K562 (cell line): ENCODE data around the gene AFDN. TPM values are rescaled to one million over a fixed set of nuclear protein-coding genes. Genes with fewer than 3 reads are reported as not detected.

Experiments
- ATAC-seq: fragments of 200-7000 bp; cut with Tn5 transposase; 3 replicates; pipeline ENCODE4 v1.9.1; 2020; ENCODE audit warnings: moderate library complexity
- BruUV-seq: library from RNA; stranded (reverse); fragments of 400-500 nt; replicated peaks from 2 replicates; lab custom pipeline; 2021; lab: Mats Ljungman, UMichigan
- CTCF ChIA-PET: fragments of 300-600 bp; formaldehyde crosslinking; extraction: SDS; loops from one replicate; lab custom pipeline; 2021; ENCODE audit warnings: low intra/inter-chr PET ratio; lab: Yijun Ruan, JAX
- POLR2A ChIA-PET: fragments of 300-600, 350-650 bp; sonication (Branson Sonifier 250); formaldehyde crosslinking; extraction: SDS; loops from one replicate; lab custom pipeline; 2021; ENCODE audit warnings: antibody characterized with exemption, inconsistent platforms; lab: Yijun Ruan, JAX
- DNase-seq, 4 experiments: peaks; one replicate each; pipeline versions ENCODE4 v3.0.0 to v3.0.0-alpha.2; 2011 to 2018; ENCODE audit warnings: low spot score in 3 of 4, mixed read lengths in 3 of 4; ENCODE audit errors: extremely low read depth in 1 of 4
- FAIRE-seq: peaks from 2 replicates; lab custom pipeline; 2011; peaks lifted over from hg19 to GRCh38; lab: Jason Lieb, UNC
- H2AFZ ChIP-seq: 2 replicates; pipeline ENCODE4 v1.6.0; 2011; ENCODE audit warnings: low read depth, low read length, control low read depth, inconsistent platforms
- H3K27ac ChIP-seq: fragments of 200-600 bp; 3 replicates; pipeline ENCODE4 v1.8.0; 2011; ENCODE audit warnings: low read depth, mild to moderate bottlenecking, control low read depth, inconsistent platforms, low read length, moderate library complexity, mixed read lengths; ENCODE audit errors: extremely low read depth
- H3K27me3 ChIP-seq, 2 experiments: fragments of 300-600 bp in 1 of 2; 2 replicates in 1 of 2; 3 replicates in 1 of 2; pipeline versions ENCODE4 v1.6.0 to v1.8.0; 2011; ENCODE audit warnings: inconsistent platforms in 2 of 2, low read length in 2 of 2, mild to moderate bottlenecking in 1 of 2, mixed read lengths in 1 of 2, moderate library complexity in 1 of 2; ENCODE audit not compliant: control insufficient read depth in 2 of 2, insufficient read depth in 2 of 2
- H3K36me3 ChIP-seq: fragments of 300-600 bp; 3 replicates; pipeline ENCODE4 v1.8.0; 2011; ENCODE audit warnings: mild to moderate bottlenecking, low read length, inconsistent platforms; ENCODE audit not compliant: control insufficient read depth, insufficient read depth
- H3K4me1 ChIP-seq, 2 experiments: fragments of 200-600 bp in 1 of 2; replicated peaks in 1 of 2; 2 replicates in 1 of 2; 3 replicates in 1 of 2; pipeline versions ENCODE4 v1.5.1 to v1.8.0; 2011; ENCODE audit warnings: inconsistent platforms in 2 of 2, low read length in 2 of 2, mild to moderate bottlenecking in 1 of 2, mixed read lengths in 1 of 2, moderate library complexity in 1 of 2; ENCODE audit not compliant: control insufficient read depth in 2 of 2, insufficient read depth in 2 of 2
- H3K4me2 ChIP-seq: 2 replicates; pipeline ENCODE4 v1.6.1; 2011; ENCODE audit warnings: low read length, control low read depth, inconsistent platforms, mixed read lengths; ENCODE audit not compliant: insufficient read depth
- H3K4me3 ChIP-seq: fragments of 200-600 bp; sonication (generic), shearing (Covaris generic); 2 replicates; pipeline ENCODE4 v1.5.1; 2016; ENCODE audit warnings: control low read depth, inconsistent platforms
- H3K79me2 ChIP-seq: fragments of 200-600 bp; 3 replicates; pipeline ENCODE4 v1.8.0; 2011; ENCODE audit warnings: low read length, inconsistent platforms; ENCODE audit not compliant: control insufficient read depth, insufficient read depth
- H3K9ac ChIP-seq, 2 experiments: 2 replicates each; pipeline versions ENCODE4 v1.6.0 to v1.6.1; 2011; ENCODE audit warnings: low read depth in 2 of 2, low read length in 2 of 2, control low read depth in 1 of 2, inconsistent platforms in 1 of 2, mild to moderate bottlenecking in 1 of 2, mixed read lengths in 1 of 2; ENCODE audit not compliant: insufficient read depth in 1 of 2
- H3K9me1 ChIP-seq: one replicate; pipeline ENCODE4 v1.6.0; 2011; ENCODE audit warnings: inconsistent platforms, mild to moderate bottlenecking, low read length, moderate library complexity; ENCODE audit not compliant: control insufficient read depth, insufficient read depth
- H3K9me3 ChIP-seq: replicated peaks from 2 replicates; pipeline ENCODE4 v1.5.1; 2011; ENCODE audit warnings: low read depth, low read length, inconsistent platforms; ENCODE audit not compliant: control insufficient read depth, insufficient read depth
- H4K20me1 ChIP-seq: replicated peaks from 2 replicates; pipeline ENCODE4 v1.6.1; 2011; ENCODE audit warnings: low read length, inconsistent platforms, mixed read lengths; ENCODE audit not compliant: control insufficient read depth, insufficient read depth
- CC2D1A ChIP-seq: fragments of 450-650 bp; IDR thresholded peaks from 2 replicates; pipeline ENCODE4 v1.6.1; 2017; ENCODE audit warnings: mild to moderate bottlenecking
- CREM ChIP-seq: IDR thresholded peaks from 2 replicates; pipeline ENCODE4 v1.6.1; 2014; ENCODE audit warnings: antibody characterized with exemption, low read depth
- DNMT1 ChIP-seq: fragments of 450-650 bp; IDR thresholded peaks from 2 replicates; pipeline ENCODE4 v1.6.1; 2016; ENCODE audit warnings: antibody characterized with exemption, mild to moderate bottlenecking
- ERF ChIP-seq: fragments of 450-650 bp; formaldehyde crosslinking; IDR thresholded peaks from 2 replicates; pipeline ENCODE4 v1.4.0; 2020; ENCODE audit warnings: mild to moderate bottlenecking, mixed read lengths
- HDAC1 ChIP-seq, 2 experiments: fragments of 450-650 bp; IDR thresholded peaks; 2 replicates each; pipeline ENCODE4 v1.6.1; 2016 to 2017; ENCODE audit warnings: inconsistent platforms in 1 of 2, mild to moderate bottlenecking in 1 of 2, moderate library complexity in 1 of 2
- HNRNPUL1 ChIP-seq: fragments of 200-400 bp; formaldehyde crosslinking; IDR thresholded peaks from 2 replicates; pipeline ENCODE4 v1.6.1; 2017; ENCODE audit warnings: low read length
- KLF6 ChIP-seq: fragments of 250-450 bp; sonication (Bioruptor Pico); IDR thresholded peaks from 2 replicates; pipeline ENCODE4 v1.4.0; 2020; ENCODE audit warnings: mild to moderate bottlenecking, moderate library complexity, borderline replicate concordance
- MBD2 ChIP-seq: sonication (generic); IDR thresholded peaks from 2 replicates; pipeline ENCODE4 v1.6.1; 2016; ENCODE audit warnings: low read depth, borderline replicate concordance
- NBN ChIP-seq: fragments of 450-650 bp; IDR thresholded peaks from 2 replicates; pipeline ENCODE4 v1.6.1; 2016; ENCODE audit warnings: low read depth, mild to moderate bottlenecking
- NFXL1 ChIP-seq: fragments of 450-650 bp; formaldehyde crosslinking; IDR thresholded peaks from 2 replicates; pipeline ENCODE4 v1.4.0; 2021; ENCODE audit warnings: mild to moderate bottlenecking
- RBM34 ChIP-seq: fragments of 200-400 bp; formaldehyde crosslinking; IDR thresholded peaks from 2 replicates; pipeline ENCODE4 v1.6.1; 2018; ENCODE audit warnings: low read length, borderline replicate concordance; ENCODE audit not compliant: insufficient read depth
- WGBS: fragments of 100-300 bp; shearing (Covaris generic); methylation state at CpG from one replicate; pipeline ENCODE4 v1.1.6; 2016; ENCODE audit warnings: low coverage, mixed read lengths; ENCODE audit not compliant: insufficient coverage; ENCODE audit errors: missing lambda C conversion rate; 5-methylcytosine and 5-hydroxymethylcytosine counted together
- in situ Hi-C: fragments of 300-500 bp; cut with MboI; formaldehyde crosslinking; loops from 4 replicates; pipeline ENCODE4 v1.15.0; 2018; ENCODE audit warnings: inconsistent platforms, mixed read lengths
- intact Hi-C: fragments of 100-400 bp; cut with micrococcal nuclease; formaldehyde crosslinking; loops from 2 replicates; pipeline ENCODE4 v1.14.2; 2022
- polyA plus RNA-seq, 8 experiments: library from polyadenylated mRNA; depleted of rRNA in 4 of 8; stranded (reverse) in 5 of 8; unstranded in 3 of 8; fragments of >200 nt; fragmentation: Nextera tagmentation in 2 of 8; fragmentation: Illumina TruSeq in 1 of 8; extraction: Ambion mirVana in 2 of 8; extraction: Trizol in 1 of 8; gene quantifications; 2 replicates each; pipeline versions ENCODE4 v1.2.1 to v1.2.3, GENCODE V29; 2011 to 2014; ENCODE audit warnings: inconsistent platforms in 1 of 8, missing spikeins in 1 of 8
- total RNA-seq, 7 experiments: library from RNA; depleted of rRNA in 6 of 7; stranded (reverse); fragments of >200 nt in 6 of 7; fragmentation: Illumina TruSeq in 2 of 7; extraction: Trizol in 2 of 7; gene quantifications; 2 replicates each; pipeline versions ENCODE4 v1.2.1 to v1.2.3, GENCODE V29; 2011 to 2021; ENCODE audit warnings: low replicate concordance in 1 of 7
- TF ChIP-seq, protein P1 (sequence below), 2 experiments: fragments of 450-650 bp; IDR thresholded peaks; 2 replicates each; pipeline ENCODE4 v1.6.1; 2018; ENCODE audit warnings: mild to moderate bottlenecking in 2 of 2, low read depth in 1 of 2; ENCODE audit not compliant: partially characterized antibody in 2 of 2
- TF ChIP-seq, protein P2 (sequence below): sonication (generic); formaldehyde crosslinking; IDR thresholded peaks from 2 replicates; pipeline ENCODE4 v1.8.1; 2023; ENCODE audit warnings: mild to moderate bottlenecking, missing genetic modification reagents, moderate library complexity
- TF ChIP-seq, protein P3 (sequence below): fragments of 450-650 bp; formaldehyde crosslinking; IDR thresholded peaks from 2 replicates; pipeline ENCODE4 v1.4.0; 2022; ENCODE audit warnings: mild to moderate bottlenecking, moderate library complexity

AFDN gene
- total and polyA plus RNA-seq, 9 of the 15 experiments (the other 6 are each of a cell fraction or from before 2014, with no cell fraction given) = 7.2 to 129 (median 105) TPM

DNA sequence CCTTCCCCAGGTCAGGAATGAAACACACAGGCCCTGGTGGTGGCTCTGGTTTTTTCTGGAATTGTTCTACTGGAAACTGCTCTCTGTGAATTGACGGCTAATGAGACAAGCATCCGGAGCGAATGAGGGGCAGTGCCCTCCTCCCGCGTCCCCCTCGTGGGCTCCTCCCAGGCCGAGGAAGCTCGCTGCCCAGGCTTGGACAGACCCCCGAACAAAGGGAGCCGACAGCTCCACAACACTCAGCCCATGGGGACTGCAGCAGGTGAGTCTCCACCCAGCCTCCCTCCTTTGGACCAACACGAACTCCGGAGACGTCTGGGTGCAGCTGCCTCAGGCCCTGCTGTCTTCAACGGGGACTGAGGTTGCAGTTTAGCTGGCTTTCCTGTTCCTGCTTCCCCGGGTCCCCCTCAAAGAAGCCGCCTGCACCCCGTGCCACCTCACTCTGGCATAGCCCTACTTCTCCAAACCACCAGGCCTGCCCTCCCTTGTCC lies 31.3 kb upstream of the AFDN start (continued):
- TF ChIP-seq, protein P1, sequence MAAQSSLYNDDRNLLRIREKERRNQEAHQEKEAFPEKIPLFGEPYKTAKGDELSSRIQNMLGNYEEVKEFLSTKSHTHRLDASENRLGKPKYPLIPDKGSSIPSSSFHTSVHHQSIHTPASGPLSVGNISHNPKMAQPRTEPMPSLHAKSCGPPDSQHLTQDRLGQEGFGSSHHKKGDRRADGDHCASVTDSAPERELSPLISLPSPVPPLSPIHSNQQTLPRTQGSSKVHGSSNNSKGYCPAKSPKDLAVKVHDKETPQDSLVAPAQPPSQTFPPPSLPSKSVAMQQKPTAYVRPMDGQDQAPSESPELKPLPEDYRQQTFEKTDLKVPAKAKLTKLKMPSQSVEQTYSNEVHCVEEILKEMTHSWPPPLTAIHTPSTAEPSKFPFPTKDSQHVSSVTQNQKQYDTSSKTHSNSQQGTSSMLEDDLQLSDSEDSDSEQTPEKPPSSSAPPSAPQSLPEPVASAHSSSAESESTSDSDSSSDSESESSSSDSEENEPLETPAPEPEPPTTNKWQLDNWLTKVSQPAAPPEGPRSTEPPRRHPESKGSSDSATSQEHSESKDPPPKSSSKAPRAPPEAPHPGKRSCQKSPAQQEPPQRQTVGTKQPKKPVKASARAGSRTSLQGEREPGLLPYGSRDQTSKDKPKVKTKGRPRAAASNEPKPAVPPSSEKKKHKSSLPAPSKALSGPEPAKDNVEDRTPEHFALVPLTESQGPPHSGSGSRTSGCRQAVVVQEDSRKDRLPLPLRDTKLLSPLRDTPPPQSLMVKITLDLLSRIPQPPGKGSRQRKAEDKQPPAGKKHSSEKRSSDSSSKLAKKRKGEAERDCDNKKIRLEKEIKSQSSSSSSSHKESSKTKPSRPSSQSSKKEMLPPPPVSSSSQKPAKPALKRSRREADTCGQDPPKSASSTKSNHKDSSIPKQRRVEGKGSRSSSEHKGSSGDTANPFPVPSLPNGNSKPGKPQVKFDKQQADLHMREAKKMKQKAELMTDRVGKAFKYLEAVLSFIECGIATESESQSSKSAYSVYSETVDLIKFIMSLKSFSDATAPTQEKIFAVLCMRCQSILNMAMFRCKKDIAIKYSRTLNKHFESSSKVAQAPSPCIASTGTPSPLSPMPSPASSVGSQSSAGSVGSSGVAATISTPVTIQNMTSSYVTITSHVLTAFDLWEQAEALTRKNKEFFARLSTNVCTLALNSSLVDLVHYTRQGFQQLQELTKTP (IDR thresholded peaks at IDR 0.05; ENCODE audit: low read depth in 1 of 2, partially characterized antibody in 2 of 2) = no peak
- TF ChIP-seq, protein P2, sequence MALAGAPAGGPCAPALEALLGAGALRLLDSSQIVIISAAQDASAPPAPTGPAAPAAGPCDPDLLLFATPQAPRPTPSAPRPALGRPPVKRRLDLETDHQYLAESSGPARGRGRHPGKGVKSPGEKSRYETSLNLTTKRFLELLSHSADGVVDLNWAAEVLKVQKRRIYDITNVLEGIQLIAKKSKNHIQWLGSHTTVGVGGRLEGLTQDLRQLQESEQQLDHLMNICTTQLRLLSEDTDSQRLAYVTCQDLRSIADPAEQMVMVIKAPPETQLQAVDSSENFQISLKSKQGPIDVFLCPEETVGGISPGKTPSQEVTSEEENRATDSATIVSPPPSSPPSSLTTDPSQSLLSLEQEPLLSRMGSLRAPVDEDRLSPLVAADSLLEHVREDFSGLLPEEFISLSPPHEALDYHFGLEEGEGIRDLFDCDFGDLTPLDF (CRISPR knock-in tag) = no peak
- TF ChIP-seq, all 486 proteins: peak for 0

DNA sequence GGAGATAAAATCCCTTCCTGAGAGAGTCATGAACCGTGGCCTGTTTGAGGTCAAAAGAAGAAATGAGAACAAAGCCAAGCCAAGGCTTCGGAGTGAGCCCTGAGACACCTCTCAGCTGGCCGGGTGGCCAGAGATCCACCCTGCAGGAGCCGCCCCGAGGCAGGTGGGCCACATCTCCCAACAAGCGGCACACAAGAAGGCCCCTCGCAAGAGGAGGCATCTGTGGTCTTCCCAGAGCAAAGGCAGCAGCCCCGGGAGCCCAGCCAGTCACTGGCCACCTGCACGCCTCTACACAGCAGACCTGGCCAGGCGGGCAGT lies 30.9 kb upstream of the AFDN start:
- FAIRE-seq (no peak), ATAC-seq (no peak), DNase-seq (no peak)
- H3K9ac ChIP-seq = peak overlapping the region in 1 of 2 experiments; percentile 39; a peak in 1 of 4 replicates
- H4K20me1 ChIP-seq = no peaks in the 10 kb centered on the region; the same call in 1 of the 2 replicates
- H3K9me1 ChIP-seq = no peaks in the 10 kb centered on the region
- H3K9me3 ChIP-seq = no peaks in the 10 kb centered on the region
- peaks cover 0 to 26% of the 10 kb centered on the region in 2 experiments; a peak in 3 of 5 replicates for H3K4me1 ChIP-seq
- CTCF ChIA-PET = no interaction called here
- H3K4me3 ChIP-seq = no peak overlapping the region
- intact Hi-C loops (no loop called here), in situ Hi-C loops (no loop called here)
- POLR2A ChIA-PET = interaction anchor here (0.8 to 1.0 kb wide), 3 partner anchors 9 to 15 kb away, joined by 3 to 5 read pairs (median 3); no protein-coding TSS in a partner anchor
- no peaks in the 10 kb centered on the region for H3K79me2 ChIP-seq
- H3K4me2 ChIP-seq = no peak overlapping the region
- H3K27me3 ChIP-seq = peaks cover 67 to 77% of the 10 kb centered on the region in 2 experiments
- BruUV-seq = no TSS peak
- no peak overlapping the region for H2AFZ ChIP-seq
- H3K36me3 ChIP-seq = no peaks in the 10 kb centered on the region
- no peak overlapping the region for H3K27ac ChIP-seq
- WGBS = 14% methylated on average over 10 of the region's 10 CpGs
- TF ChIP-seq NFXL1 = no peak
- TF ChIP-seq HDAC1 (IDR thresholded peaks at IDR 0.05) = no peak
- no peak for TF ChIP-seq CC2D1A
- TF ChIP-seq ERF (CRISPR knock-in tag) = no peak
- no peak for TF ChIP-seq KLF6
- TF ChIP-seq NBN = no peak
- no peak for TF ChIP-seq RBM34
- TF ChIP-seq HNRNPUL1 = no peak
- TF ChIP-seq DNMT1 = no peak
- no peak for TF ChIP-seq CREM
- TF ChIP-seq, protein P3, sequence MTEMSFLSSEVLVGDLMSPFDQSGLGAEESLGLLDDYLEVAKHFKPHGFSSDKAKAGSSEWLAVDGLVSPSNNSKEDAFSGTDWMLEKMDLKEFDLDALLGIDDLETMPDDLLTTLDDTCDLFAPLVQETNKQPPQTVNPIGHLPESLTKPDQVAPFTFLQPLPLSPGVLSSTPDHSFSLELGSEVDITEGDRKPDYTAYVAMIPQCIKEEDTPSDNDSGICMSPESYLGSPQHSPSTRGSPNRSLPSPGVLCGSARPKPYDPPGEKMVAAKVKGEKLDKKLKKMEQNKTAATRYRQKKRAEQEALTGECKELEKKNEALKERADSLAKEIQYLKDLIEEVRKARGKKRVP = no peak
- no peak for TF ChIP-seq MBD2
